ENCODE data around the gene KLHL35.

The KLHL35 gene

GRCh38 chr11:75468534-75469340 lies 35.7 kb upstream of the KLHL35 start:
- DNase-seq: no peak

GRCh38 chr11:75467881-75468280 lies 34.9 kb upstream of the KLHL35 start:
- DNase-seq: no peak

- DNase-seq: no peak
Measured at GRCh38 chr11:75467311-75467710, 34.3 kb upstream of the KLHL35 start.

- no peak for DNase-seq
Measured at GRCh38 chr11:75465701-75466531, 32.9 kb upstream of the KLHL35 start.

- no peak for DNase-seq
Measured at GRCh38 chr11:75463106-75463774, 30.2 kb upstream of the KLHL35 start.

GRCh38 chr11:75462117-75462653 lies 29.2 kb upstream of the KLHL35 start:
- no peak for DNase-seq

- no peak for DNase-seq
Measured at GRCh38 chr11:75461151-75461550, 28.1 kb upstream of the KLHL35 start.

- DNase-seq: no peak
Measured at GRCh38 chr11:75456596-75457183, 23.7 kb upstream of the KLHL35 start.

- no peak for DNase-seq
Measured at GRCh38 chr11:75454987-75455386, 22.0 kb upstream of the KLHL35 start.

GRCh38 chr11:75453916-75454655 lies 21.1 kb upstream of the KLHL35 start:
- no peak for DNase-seq

- peak; percentile 7 for DNase-seq
Measured at GRCh38 chr11:75450826-75451821, 18.1 kb upstream of the KLHL35 start.

- no peak for DNase-seq
Measured at GRCh38 chr11:75450236-75450635, 17.2 kb upstream of the KLHL35 start.

GRCh38 chr11:75449776-75450175 lies 16.8 kb upstream of the KLHL35 start:
- no peak for DNase-seq

GRCh38 chr11:75449271-75449670 lies 16.3 kb upstream of the KLHL35 start:
- no peak for DNase-seq

- DNase-seq: no peak
Measured at GRCh38 chr11:75447415-75447814, 14.4 kb upstream of the KLHL35 start.

- DNase-seq: peak; percentile 31
Measured at GRCh38 chr11:75445315-75445953, 12.4 kb upstream of the KLHL35 start.

GRCh38 chr11:75443043-75443442 lies 10.0 kb upstream of the KLHL35 start:
- DNase-seq: no peak

GRCh38 chr11:75442161-75442885 lies 9.3 kb upstream of the KLHL35 start:
- DNase-seq: no peak

GRCh38 chr11:75441804-75442132 lies 8.8 kb upstream of the KLHL35 start:
- DNase-seq: no peak

Data from GDM1 (cell line).